ENCODE data around the gene HHIP.

GRCh38 chr4:144782345-144782744, 136.4 kb downstream of the HHIP start:
- TF ChIP-seq CTCF (IDR thresholded peaks at IDR 0.05) (no peak), POLR2A (IDR thresholded peaks at IDR 0.05) (no peak)

Data from prostate gland (tissue), 2 donors.